Frontal cortex (tissue), 4 donors: Measurements from ENCODE around the gene AADAC. TPM values are rescaled to one million over a fixed set of nuclear protein-coding genes. Genes with fewer than 3 reads are reported as not detected.
"Not testable (repeated sequence)": the region's sequence is repeated elsewhere in the genome, so short reads cannot be mapped to it uniquely, and the experiment has no call there.

Source experiments
- DNase-seq, 2 donors: peaks; one replicate each; pipeline ENCODE4 v3.0.0; 2012; ENCODE audit warnings: low spot score in 2 of 2
- FAIRE-seq: peaks from 2 replicates; lab custom pipeline; 2012; peaks lifted over from hg19 to GRCh38; lab: Jason Lieb, UNC
- total RNA-seq: library from RNA; depleted of rRNA; stranded (reverse); fragments of >200 nt; gene quantifications from one replicate; pipeline ENCODE4 v1.2.3, GENCODE V29; 2014
- donor health status: control.
- donor health status: control.
- donor health status: control.

AADAC gene
- total RNA-seq, 1 donor from 2014 or later = not detected

DNA sequence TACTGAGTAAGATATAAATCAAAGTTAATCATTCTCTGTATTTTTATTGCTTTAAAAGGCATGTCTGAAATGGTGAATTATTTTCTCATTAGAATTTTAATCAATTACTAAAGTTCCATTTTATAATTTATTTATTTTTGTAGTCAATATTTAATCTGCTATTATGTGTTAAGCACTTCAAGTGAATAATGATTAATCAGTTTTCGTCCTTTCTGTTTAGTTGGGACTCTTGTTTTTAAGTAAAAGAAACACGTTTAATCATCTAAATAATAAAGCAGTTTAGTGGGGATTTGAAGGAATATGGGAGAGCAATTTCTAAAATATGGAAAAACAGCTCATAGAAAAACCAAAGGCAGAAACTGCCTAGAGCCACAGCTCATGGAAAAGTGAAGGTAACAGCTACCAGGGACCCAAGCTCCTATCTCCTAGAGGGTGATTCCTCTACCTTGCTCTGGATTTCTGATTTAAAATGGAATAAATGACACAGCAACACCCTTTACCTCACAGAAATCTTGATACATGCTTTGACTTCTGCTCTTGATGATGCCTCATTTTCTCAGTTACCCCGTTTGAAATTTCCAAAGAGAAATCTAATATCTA lies 31.5 kb downstream of the AADAC start:
- no peak for DNase-seq
- FAIRE-seq = no peak

DNA sequence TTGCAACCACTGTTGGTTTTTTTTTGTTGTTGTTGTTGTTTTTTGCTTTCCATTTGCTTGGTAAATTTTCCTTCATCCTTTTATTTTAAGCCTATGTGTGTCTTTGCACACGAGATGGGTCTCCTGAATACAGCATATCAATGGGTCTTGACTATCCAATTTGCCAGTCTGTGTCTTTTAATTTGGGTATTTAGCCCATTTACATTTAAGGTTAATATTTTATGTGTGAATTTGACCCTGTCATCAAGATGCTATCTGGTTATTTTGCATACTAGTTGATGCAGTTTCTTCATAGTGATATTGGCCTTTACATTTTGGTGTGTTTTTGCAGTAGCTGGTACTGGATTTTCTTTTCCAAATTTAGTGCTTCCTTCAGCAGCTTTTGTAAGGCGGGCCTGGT lies 36.1 kb downstream of the AADAC start:
- not testable (repeated sequence) for FAIRE-seq, DNase-seq

DNA sequence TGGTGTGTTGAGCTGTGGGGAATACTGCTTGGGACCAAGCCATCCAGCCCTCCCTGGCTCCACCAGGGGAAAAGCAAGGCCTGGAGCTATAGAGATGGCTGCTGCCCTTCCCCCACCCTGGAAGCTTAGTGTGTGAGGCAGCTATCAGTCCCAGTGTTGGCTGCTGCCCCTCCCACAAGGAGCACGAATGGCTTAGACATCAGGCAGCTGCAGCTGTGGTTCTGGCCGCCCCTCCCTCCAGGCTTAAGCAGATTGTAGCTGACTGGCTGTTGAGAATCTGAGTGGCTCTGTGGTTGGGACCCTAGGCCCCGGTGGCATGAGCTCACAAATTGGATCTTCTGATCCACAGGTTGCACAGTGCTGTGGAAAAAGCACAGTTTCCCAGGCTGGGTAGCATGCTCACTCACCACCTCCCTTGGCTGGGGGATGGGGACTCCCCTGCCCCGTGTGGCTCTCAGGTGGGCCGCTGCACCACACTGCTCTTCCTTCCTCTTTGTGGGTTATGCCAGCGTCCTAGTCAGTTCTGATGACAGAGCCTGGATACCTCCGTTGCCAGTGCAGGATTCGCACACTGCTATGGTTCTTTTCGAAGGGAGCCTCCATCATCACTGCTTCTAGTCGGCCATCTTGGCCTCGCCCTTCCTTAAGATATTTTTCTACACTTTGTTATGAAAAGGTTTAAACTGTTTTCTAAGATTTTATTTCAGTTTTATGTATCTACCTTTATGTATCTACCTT lies 38.3 kb downstream of the AADAC start:
- DNase-seq (no peak), FAIRE-seq (no peak)

DNA sequence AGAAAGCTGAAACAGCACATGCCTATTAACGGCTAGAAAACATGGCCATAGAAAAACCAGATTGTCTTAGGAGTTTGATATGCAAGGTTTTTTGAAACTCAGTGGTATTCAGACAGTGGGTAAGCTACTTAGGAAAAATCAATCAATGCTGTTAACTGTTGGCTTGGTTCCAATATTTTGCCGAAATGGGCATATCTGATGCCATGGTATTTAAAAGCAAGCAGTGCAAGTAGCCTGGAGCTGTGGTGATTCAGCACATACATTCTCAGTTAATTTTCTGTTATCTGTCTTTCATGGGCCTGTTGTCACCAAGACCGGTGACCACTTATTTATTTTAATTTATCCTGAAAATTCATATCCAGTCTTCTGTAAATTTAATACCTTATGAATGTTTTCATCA lies 42.2 kb downstream of the AADAC start:
- FAIRE-seq (no peak), DNase-seq (no peak)

- no peak for DNase-seq
These were observed 42.7 kb downstream of the AADAC start for GRCh38 chr3:151856641-151857040.

DNA sequence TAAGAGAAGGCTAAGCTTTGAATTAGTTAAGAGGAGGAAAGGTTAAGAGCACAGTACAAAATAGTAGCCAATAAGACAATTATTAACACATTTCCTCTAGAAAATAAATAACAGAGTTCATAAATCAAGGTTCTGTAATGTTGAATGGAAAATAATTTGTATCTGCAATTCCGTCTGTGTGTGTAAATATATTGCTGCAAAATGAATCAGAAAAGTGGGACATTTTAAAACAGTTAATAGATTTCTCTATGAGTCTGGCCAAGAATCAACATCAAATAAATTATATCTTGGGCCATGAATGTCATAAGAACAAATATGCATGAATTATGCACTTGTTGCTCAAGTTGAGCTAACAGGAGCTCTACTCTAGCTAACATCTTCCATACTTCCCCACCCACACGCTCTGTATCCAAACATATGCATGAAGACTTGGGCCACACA lies 45.3 kb downstream of the AADAC start:
- no peak for FAIRE-seq
- no peak for DNase-seq

More at GRCh38 chr3:151856641-151857040, 42.7 kb downstream of the AADAC start:
- FAIRE-seq = no peak

DNA sequence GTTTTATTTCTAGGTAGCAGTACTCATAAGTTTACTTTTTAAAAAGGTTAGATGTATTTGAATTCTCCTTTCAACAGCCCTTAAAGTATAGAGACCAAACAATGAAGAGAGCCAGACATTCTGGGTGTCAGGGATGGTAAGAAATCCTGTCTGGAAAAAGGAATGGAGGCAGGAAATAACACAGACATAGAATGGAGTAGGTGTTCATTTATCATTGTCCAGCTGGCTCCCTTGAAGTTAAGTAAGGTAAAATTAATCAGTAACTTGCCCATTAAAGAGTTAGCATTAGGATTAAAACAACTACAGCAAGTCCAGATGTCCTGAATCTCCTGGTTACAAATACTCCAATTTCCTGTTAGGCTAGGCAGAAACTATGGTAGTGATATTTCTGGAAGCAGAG lies 46.0 kb downstream of the AADAC start:
- FAIRE-seq = no peak
- no peak for DNase-seq

DNA sequence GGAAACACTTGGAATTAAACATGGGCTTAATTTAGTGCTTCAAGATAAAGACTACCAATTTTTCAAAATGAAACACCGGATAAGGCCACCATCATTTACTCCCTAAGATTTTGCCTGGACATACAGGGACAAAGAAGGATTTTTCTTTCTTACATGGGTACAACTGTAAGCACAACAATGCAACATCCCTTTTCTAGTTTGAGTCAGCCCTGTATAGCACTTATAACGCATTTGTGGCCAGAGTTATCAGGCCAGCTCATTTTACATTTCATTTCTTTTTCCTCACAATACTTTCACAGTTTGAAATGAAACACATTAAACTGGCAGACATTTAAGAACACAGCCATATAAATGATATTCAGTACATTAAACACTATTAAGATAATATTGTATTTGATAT lies 49.7 kb downstream of the AADAC start:
- DNase-seq (no peak), FAIRE-seq (no peak)

DNA sequence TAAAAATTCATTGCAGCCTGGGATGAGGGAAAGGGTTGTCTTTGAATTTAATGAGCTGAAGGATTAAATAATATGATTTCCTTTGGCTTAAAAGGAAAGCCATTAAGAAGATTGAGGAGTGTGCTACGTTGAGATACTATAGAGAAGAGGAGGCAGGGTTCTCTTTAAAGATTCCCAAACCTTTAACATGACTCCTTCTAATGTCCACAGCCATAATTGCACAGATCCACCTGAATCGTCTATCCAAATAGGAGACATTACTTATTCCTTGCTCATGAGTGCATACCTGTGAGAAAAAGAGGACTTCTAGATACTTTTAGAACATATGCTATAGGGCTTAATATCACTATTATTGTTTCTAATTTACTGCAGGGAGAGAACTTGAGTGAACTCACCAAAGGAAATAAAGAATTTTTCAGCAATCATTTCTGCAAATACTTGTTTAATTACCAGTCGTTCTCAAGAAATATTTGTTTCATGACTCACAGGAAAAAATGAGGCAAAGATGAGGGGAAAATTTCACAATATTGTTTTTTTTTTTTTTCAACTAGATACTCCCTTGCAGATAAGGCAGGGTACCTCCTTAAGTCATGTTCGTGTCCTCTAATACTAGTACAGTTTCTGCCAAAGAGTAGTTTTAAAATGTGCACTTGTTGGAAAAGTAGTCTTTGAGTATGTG lies 50.6 kb downstream of the AADAC start:
- FAIRE-seq = no peak
- no peak for DNase-seq

DNA sequence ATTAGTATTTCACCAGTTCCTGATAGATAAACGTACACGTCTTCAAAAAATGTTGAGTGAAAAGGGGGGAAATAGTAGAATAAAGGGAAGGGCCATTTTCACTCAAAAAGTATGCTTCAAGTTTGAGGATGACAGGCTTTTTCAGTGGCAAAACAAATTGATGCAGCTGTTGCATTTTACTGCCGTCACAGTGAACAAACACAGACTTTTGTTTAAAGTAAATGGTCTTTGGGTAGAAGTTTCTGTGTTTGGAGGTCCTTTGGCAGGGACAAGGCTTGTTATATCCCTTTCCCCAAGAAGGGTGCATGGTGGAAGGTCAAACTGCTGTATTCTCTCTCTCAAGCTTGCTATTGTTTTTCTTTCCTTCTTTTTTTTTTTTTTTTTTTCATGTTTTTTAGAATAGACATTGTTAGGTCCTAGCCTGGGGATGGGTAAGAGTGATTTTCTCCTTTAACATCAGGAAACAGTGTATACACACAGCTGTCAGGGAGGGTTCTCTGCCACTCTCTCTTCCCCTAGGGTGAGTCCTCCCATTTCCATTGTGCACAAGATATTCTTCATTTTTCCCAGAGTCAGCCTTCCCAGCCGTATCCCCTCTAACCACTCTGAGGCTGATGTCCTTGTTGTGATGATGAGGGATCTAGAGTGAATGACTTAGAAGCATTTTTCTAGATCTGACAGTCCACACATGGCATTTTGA lies 52.9 kb downstream of the AADAC start:
- DNase-seq (no peak), FAIRE-seq (no peak)

GRCh38 chr3:151867666-151868065 lies 53.8 kb downstream of the AADAC start:
- DNase-seq (no peak), FAIRE-seq (no peak)

GRCh38 chr3:151869181-151869580 lies 55.3 kb downstream of the AADAC start:
- FAIRE-seq = peak; percentile 77
- no peak for DNase-seq

GRCh38 chr3:151871639-151872468 lies 57.9 kb downstream of the AADAC start:
- FAIRE-seq (no peak), DNase-seq (no peak)

DNA sequence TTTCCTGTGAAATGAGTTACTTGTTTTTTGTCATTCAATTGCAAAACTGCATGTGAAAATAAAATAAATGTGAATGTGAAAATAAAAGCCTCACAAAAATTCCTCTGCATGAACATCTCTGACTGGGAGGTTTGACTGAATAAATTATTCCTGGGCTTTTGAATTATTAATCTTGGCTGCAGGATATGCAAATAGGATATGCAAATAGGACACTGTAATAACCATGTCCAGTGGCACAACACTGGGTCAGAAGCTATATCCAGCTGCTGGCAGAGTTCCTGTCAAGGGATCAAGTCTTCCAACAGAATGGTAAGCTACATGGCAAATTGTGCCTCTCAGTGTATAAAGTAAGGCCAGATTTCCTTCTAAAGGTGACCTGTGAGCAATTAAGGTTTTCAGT lies 59.5 kb downstream of the AADAC start, which contains the start of gene SUCNR1:
Gene SUCNR1, plus strand, starts transcription at position 246 of the 400 bp plus-strand sequence. CDS start 6,250 bp downstream, outside the sequence.
- DNase-seq (no peak), FAIRE-seq (no peak)

GRCh38 chr3:151874079-151874478 lies 60.2 kb downstream of the AADAC start:
- not testable (repeated sequence) for DNase-seq, FAIRE-seq

DNA sequence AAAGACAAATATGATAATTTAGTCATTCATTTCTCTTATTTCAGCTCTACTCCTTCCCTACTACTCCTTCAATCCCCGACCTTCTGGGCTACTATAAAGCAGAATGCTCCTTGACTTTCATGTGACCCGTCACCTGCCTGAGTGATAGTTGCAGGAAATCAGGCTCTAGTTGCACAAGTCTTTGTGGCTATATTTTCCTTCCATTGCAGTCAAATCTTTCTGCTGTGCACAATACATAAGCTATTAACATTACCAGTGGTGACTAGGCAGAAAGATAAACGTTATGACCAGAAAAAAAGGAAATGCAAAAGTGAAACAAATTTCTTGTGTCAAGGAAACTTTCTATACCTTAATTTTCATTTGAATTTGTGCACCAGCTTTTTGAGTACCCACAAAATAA lies 61.8 kb downstream of the AADAC start:
- no peak for FAIRE-seq
- DNase-seq = no peak

DNA sequence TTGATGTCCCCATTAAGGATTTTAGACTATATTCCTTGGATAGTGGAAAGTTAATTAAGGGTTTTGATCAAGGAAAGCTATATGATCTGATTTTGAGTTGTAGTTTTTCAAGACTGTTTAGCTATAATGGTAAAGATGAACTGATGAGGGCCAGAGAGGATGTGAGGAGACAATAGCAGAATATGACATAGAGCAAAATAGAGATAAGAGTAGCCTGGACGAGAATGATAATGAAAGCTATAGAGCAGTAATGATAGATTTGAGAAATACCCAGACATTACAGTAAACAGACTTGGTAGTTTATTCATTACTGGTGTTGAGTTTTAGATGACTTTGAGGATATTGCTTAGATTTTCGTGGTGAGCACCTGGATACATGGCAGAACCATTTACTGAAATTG lies 63.4 kb downstream of the AADAC start:
- no peak for DNase-seq
- FAIRE-seq = no peak
